ENCODE results near the gene RARS2. TPM values are rescaled to one million over a fixed set of nuclear protein-coding genes. Genes with fewer than 3 reads are reported as not detected.

RARS2 gene
- total and polyA plus RNA-seq, 9 of the 15 experiments (the other 6 are each of a cell fraction or from before 2014, with no cell fraction given) = 30.0 to 92.7 (median 43.4) TPM

GRCh38 chr6:87572883-87573282 lies 16.9 kb downstream of the RARS2 start (continued):
- TF ChIP-seq STAG1 (CRISPR knock-in tag; IDR thresholded peaks at IDR 0.05; ENCODE audit: borderline replicate concordance) (no peak), PPARD (CRISPR knock-in tag; IDR thresholded peaks at IDR 0.05) (no peak)

- CTCF ChIA-PET (ENCODE audit: low intra/inter-chr PET ratio) = no interaction called here
- Histone ChIP-seq H3K9ac (ENCODE audit: insufficient read depth in 1 of 2, low read depth in 2 of 2, low read length in 2 of 2) (no peak overlapping the region), H3K36me3 (ENCODE audit: control insufficient read depth, insufficient read depth, low read length) (peaks cover 35% of the 10 kb centered on the region; the same call in 2 of the 3 replicates), H3K79me2 (ENCODE audit: control insufficient read depth, insufficient read depth, low read length) (peaks cover 69% of the 10 kb centered on the region), H4K20me1 (replicated peaks; ENCODE audit: control insufficient read depth, insufficient read depth, low read length) (no peaks in the 10 kb centered on the region; the same call in 1 of the 2 replicates), H3K4me2 (ENCODE audit: insufficient read depth, low read length) (no peak overlapping the region), H2AFZ (ENCODE audit: low read depth, low read length) (no peak overlapping the region), H3K4me1 (replicated peaks in 1 of 2; ENCODE audit: control insufficient read depth in 2 of 2, insufficient read depth in 2 of 2, low read length in 2 of 2) (peaks cover 0 to 7% of the 10 kb centered on the region in 2 experiments; a peak in 3 of 5 replicates), H3K27ac (ENCODE audit: extremely low read depth, low read depth, low read length) (no peak overlapping the region), H3K9me3 (replicated peaks; ENCODE audit: control insufficient read depth, insufficient read depth, low read depth, low read length) (no peaks in the 10 kb centered on the region), H3K9me1 (ENCODE audit: control insufficient read depth, insufficient read depth, low read length) (no peaks in the 10 kb centered on the region), H3K4me3 (no peak overlapping the region), H3K27me3 (ENCODE audit: control insufficient read depth in 2 of 2, insufficient read depth in 2 of 2, low read length in 2 of 2) (no peaks in the 10 kb centered on the region)
- intact Hi-C loops (cut with micrococcal nuclease) (no loop called here), in situ Hi-C loops (cut with MboI) (no loop called here)
- ATAC-seq = no peak
- POLR2A ChIA-PET = no interaction called here
- DNase-seq (ENCODE audit: extremely low read depth in 1 of 4, low spot score in 3 of 4) = no peak
- no peak for FAIRE-seq
- 87% methylated on average over 4 of the region's 4 CpGs for WGBS (ENCODE audit: insufficient coverage, low coverage, missing lambda C conversion rate)
- BruUV-seq (replicated peaks) = no TSS peak
- no peak for TF ChIP-seq THRA (IDR thresholded peaks at IDR 0.05)
- TF ChIP-seq ZNF184 (CRISPR knock-in tag; IDR thresholded peaks at IDR 0.05) = no peak
- TF ChIP-seq BCL6 (CRISPR knock-in tag; IDR thresholded peaks at IDR 0.05) = no peak
- no peak for TF ChIP-seq PHF21A (IDR thresholded peaks at IDR 0.05; ENCODE audit: borderline replicate concordance, low read depth)
- TF ChIP-seq CBX2 (IDR thresholded peaks at IDR 0.05; ENCODE audit: insufficient read depth, low read length, poor library complexity, severe bottlenecking) = no peak
- TF ChIP-seq ZBED1 (IDR thresholded peaks at IDR 0.05) = no peak
- TF ChIP-seq AFF1 (IDR thresholded peaks at IDR 0.05; ENCODE audit: low read depth in 1 of 2, partially characterized antibody in 2 of 2) = no peak
- TF ChIP-seq FOXA1 (IDR thresholded peaks at IDR 0.05; ENCODE audit: borderline replicate concordance) = no peak
- TF ChIP-seq PKNOX1 (IDR thresholded peaks at IDR 0.05) = no peak
- TF ChIP-seq IFI16 (CRISPR knock-in tag; IDR thresholded peaks at IDR 0.05) = no peak
- no peak for TF ChIP-seq BACH1 (tag; IDR thresholded peaks at IDR 0.05)
- TF ChIP-seq CREB5 (CRISPR knock-in tag; IDR thresholded peaks at IDR 0.05) = no peak
Measured at GRCh38 chr6:87572021-87572420, 17.8 kb downstream of the RARS2 start.

Measured in K562 (cell line).